ENCODE measurements around the gene PXN.

Gene PXN

DNA sequence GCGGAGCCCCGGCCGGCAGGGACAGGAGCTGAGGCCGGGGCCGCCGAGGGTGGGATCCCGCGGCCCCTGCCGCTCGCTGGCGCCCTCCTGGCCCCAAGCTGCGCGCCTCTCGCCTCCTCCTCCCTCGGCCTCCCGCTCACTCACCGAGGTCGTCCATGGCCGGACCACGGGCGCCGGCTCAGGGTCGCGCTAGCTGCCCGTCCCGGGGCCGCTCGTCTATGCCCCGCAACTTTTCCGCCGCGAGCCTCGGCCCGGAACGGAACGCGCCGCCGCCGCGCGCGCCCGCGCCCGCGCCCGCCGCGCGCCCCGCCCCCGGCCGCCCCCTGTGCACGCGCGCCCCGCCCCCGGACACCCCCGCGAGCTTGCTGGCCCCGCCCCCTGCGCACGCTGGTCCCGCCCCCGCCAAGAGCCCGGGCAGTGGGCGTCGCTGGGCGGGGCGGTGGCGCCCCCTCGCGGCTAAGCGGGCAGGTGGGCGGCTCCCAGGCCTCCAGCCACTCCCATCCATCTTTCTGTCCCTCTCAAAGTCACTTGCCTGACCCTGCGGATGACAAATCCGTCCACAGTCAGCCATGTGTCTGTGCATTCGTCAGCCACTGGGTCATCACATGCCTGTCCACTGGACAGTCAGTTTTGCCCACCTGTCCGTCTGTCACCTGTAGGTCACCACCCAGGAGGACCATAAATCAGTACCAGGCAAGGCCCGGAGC, at the start of gene PXN:
TSS of gene PXN (minus strand) at position 258 of the 707 bp plus-strand sequence. CDS start at position 157, 101 bp downstream.
- peak; percentile 76 for DNase-seq

DNA sequence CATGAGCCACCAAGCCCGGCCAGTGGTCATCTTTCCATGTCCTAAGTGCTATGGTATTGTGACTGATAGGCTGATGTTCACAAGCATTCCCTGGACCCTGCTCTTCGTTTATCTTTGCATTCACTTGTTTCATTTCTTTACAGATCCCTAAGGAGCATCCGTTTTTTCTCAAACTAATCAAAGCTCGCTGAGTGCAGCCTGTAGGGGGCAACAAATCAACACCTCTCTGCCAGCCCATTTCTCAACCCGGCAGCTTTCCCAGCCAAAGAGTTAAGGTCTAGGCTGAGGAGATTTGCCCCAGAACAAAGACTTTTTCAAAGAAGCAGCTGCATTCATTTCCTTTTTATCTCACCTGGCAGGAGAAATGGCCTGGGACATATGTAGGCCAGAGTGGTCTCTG, 48.7 kb upstream of the PXN start:
- no peak for DNase-seq

DNA sequence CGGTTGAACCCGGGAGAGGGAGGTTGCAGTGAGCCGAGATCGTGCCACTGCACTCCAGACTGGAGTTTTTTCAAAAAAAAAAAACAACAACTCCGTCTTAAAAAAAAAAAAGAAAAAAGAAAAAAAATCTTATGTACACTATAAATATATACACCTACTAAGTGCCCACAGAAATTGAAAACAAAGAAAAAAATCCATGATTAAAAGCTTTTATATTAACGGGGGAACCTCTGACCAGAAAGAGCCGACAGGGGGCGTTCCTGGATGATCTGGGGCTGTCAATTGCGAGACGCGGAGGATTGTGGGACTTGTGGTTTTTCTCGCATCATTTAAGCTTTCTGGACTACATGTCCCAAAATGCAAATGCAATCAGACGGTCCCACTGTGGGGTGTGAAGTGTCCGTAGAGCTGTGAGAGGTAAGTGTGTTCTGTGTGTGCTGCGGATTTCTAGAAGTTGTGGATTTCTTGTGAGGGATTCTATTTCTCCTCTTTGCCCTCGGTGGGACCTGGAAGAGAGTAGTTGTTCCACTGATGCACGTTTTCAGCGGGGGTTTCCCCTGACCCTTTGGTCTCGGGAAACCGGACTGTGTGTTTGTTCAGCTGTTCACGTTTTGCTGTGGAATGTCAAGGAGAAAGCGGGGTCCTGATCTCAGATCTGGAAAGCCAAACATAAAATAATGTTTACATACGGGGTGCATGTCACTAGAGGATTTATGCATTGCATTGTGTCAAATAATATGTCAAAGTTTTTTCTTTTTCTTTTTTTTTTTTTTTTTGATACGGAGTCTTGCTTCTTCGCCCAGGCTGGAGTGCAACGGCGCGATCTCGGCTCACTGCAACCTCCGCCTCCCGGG, 36.7 kb upstream of the PXN start, which contains the start of gene SIRT4:
TSS of gene SIRT4 (plus strand) at position 360 of the 854 bp plus-strand sequence. CDS start 1,241 bp downstream, outside the sequence.
- DNase-seq: peak; percentile 91

DNA sequence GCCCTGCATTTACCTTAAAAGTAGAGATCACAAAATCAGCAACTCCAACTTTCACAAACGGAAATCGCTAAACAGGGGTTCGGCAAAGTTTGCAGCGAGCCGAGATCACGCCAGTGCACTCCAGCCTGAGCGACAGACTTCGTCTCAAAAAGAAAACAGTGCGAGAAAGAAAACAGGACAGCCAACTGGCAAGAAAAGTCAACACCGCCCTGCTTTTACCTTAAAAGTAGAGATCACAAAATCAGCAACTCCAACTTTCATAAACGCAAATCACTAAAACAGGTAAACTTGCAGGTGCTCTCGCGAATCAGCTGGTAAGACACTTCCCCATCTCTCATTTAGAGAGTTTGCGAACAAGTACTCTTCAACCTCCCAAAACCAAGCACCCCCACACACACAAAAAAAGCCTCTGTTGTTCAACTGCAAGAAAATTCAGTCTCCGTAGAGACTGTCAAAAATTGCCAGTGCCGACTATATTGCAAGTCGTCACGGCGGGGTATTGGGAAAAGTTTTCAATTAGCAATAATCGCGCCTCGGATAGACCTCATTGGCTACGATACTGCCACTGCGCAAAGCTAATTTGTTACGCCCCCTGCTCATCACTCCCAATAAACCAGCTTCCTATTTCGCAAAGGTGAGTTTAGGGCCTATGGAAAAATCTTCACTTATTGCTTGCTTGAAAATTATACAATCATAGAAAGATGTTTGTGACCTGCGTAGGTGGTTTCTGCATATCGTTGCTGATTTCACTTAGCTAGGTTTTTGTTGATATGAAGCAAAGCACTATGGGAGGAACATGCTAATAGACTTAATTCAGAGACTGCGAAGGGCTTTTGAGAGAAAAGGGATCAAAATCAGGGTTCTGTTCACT, 27.4 kb upstream of the PXN start, which contains the start of gene RNU4-1:
TSS of gene RNU4-1 (minus strand) at position 577 of the 871 bp plus-strand sequence.
- peak; percentile 68 for DNase-seq

DNA sequence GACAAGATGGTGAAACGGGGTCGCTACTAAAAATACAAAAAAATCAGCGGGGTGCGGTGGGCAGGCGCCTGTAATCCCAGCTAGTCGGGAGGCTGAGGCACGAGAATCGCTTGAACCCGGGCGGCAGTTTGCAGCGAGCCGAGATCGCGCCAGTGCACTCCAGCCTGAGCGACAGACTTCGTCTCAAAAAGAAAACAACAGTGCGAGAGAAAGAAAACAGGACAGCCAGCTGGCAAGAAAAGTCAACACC, 26.8 kb upstream of the PXN start:
- DNase-seq: no peak

DNA sequence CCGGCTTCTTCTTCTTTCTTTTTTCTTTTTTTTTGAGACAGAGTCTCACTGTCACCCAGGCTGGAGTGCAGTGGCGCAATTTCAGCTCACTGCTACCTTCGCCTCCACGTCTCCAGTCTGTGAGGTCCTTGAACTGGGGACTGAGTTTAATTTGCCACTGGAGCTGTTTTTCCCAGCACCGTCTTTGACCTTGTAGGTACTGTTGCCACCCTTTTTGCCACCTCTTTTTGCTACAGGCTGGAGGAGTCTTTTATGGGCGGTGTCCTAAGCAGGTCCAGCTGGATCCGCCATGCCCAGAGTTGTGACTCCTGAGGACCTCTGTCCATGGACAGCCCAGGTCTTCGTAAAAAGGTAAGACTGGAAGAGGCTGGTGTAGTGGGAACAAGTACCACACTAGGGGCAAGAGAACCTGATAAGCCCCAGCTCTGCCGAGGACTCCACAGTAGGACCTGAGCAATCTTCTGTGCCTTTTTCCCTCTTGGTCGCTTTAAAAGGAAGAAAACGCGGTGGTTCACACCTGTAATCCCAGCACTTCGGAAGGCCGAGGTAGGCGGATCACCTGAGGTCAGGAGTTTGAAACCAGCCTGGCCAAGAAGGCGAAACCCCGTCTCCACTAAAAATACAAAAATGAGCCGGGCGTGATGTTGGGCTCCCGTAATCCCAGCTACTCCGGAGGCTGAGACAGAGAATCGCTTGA, 25.2 kb upstream of the PXN start:
- DNase-seq: no peak

DNA sequence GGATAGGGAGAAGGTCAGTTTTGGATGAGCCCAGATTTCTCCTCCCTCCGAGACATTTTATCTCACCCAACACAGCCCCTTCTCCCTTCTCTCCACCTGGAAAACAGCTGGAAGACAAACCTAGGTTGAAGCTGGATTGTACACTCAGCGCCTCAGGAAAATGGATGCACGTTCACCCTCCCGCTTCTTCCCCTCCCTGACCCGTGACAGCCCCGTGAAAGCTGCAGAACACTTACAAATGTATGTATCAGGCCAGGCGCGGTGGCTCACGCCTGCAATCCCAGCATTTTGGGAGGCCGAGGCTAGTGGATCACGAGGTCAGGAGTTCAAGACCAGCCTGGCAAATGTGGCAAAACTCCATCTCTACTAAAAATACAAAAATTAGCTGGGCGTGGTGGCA, 22.0 kb upstream of the PXN start:
- no peak for DNase-seq

DNA sequence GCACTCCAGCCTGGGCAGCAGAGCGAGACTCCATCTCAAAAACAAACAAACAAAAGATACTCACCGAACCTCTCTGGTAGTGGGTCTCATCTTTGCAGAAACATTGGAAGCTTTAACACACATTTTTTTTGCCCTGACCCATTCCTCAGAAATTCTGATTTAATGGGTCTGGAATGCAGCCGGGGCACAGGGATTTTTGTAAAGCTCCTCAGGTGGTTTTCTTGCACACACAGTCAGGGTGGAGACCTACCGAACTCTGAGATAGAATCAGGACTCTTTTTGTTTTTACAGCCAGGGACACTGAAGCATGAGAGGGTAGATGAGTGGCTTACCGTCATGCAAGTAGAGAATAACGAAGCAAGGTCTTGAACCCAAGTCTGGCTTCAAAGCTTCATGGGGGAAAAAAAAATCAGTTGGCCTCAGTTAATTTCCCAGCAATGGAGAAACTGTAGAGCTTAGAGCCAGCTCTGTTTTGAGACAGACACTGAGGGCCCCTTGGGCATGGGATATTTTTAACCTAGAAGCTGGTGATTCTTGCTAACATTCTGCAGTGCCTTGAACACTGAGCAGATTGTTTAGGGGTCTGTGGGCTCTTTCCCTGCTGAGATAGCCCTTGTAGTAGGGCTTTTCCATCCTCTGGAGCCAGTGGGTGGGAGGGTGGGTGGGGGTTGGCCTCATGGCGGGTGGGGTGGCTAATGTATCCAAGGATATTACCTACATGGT, 21.4 kb upstream of the PXN start:
- no peak for DNase-seq

DNA sequence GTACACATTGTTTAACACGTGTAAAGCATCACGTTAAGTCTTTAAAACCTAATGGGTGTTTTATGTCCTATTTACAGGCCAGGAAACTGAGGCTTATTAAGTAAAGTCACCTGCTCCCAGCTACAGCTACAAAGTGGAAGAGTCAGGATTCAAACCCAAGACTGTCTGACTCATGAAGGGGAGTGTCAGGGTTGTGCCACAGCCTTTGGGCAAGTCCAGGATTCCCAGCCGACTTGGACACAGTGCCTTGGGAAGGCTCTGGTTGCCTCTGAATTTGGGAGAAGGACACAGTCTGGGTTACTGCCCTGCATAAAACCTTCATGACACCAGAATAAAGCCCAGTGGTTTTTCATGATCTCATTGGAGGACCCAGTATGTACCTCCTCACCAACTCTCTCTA, 18.9 kb upstream of the PXN start:
- DNase-seq: no peak

DNA sequence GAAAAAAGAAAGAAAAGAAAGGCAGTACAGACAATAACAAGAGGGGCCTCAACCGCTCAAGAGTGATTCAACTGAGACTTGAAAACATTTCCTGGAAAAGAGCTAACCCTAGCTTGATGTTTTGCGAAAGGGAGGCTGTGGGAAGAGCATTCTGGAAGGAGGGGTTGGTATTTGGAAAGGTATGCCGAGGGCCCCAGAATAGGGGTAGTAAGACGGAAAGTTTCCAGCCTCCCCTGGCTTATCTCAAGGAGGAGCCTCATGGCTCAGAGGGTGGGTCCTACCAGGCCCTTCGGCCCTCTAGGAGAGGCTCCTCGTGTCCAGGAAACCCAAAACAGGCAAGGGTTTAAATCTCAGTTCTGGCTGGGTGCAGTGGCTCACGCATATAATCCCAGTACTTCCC, 17.8 kb upstream of the PXN start:
- DNase-seq: no peak

DNA sequence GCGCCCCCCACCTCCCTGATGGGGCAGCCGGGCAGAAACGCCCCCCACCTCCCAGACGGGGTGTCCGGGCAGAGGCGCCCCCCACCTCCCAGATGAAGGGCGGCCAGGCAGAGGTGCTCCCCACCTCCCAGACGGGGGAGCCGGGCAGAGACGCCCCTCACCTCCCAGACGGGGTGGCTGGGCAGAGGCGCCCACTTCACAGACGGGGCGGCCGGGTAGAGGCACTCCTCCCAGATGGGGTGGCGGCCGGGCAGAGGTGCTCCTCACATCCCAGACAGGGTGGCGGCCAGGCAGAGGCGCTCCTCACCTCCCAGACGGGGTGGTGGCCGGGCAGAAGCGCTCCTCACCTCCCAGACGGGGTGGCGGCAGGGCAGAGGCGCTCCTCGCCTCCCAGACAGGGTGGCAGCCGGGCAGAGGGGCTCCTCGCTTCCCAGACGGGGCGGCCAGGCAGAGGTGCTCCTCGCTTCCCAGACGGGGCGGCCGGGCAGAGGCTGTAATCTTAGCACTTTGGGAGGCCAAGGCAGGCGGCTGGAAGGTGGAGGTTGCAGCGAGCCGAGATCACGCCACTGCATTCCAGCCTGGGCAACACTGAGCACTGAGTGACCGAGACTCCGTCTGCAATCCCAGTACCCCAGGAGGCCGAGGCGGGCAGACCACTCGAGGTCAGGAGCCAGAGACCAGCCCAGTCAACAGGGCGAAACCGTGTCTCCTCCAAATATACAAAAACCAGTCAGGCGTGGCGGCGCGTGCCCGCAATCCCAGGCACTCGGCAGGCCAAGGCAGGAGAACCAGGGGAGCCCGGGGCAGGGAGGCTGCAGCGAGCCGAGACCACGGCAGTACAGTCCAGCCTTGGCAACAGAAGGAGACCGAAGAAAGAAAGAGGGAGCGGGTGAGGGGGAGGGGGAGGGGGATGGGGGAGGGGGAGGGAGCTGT, 12.9 kb upstream of the PXN start:
- no peak for DNase-seq

DNA sequence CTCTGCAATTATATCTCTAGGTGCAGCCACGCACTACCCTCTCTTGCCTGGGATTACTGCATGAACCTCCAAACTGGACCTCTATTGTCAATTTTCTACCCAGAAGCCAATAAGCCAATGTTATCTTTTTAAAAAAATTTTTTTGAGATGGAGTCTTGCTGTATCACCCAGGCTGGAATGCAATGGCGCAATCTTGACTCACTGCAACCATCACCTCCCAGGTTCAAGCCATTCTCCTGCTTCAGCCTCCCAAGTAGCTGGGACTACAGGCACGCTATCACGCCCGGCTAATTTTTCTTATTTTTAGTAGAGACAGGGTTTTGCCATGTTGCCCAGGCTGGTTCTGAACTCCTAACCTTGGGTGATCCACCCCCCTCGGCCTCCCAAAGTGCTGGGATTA, 11.2 kb upstream of the PXN start:
- DNase-seq: no peak

DNA sequence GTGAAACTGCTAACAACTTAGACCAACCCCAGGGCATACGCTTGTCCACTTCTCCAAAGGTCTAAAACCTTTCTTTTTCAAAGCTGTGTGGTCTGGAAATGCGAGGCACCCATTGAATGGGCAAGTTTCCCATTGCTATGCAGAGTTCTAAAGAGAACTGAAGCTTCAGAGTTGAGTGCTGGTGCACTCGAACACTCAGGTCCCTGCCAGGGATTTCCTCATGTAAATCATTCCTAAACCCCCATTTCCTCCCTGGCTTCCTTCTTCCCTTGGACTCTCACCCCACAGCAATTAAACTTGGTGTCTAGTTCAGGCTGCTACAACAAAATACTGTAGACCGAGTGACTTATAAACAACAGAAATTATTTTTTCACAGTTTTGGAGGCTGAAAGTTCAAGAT, 2.2 kb upstream of the PXN start:
- DNase-seq: no peak

DNA sequence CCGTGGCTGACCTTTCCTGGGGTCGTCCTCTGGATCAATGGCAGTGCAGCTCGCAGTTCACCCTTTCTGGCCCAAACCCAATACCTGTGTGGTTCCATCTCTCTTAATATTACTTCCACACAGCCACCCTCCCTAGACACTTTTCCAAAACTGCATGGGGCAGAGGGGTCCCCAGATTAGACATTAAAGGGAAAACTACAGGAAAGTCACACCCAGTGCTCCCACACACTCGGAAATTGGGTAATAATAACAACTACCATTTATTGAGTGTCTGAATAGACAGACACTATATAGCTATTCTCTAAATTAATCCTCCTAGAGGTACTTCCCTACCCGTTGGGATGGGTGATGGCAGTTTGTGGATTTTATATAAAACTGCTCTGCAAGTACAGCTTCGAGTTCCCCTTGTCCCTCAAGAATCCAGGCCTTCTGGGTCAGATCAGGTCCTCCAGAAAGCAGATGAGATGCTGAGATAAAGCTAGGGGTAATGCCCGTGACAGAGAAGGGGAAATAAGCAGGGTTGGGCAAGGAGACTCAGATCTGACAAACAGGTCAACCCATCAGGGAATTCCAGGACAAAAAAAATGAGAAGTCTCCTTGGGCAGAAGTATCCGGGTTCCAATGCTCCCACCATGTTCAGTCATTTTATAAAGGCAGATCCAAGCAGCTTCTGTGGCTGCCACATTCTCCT, 795 bp upstream of the PXN start:
- DNase-seq: no peak

DNA sequence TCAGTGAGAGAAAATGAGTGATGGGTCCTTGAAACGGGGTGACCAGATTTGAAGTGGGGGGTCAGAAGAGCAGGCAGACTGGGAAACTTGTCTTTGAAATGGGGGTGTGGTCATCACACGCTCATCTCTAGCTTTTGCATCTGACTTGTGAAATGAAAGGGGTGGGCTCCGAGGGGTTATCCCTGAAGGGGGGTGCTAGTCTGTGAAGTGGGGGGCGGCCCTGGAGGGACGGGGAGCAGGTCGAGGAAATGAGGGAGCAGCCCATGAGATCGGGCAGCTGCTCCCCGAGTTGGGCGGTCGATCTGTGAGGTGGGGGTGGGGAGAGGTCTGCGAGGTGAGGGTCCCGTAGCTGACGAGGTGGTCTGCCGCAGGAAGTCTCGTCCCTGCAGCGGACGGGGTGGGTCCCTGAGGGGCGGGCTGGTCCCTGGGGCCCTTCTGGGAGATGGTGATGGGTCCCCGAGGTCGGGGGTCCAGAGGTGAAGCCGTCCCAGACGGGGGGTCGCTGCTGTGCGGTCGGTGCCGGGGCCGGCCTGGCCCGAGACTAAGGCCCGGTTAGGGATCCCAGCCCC, 542 bp downstream of the PXN start:
- no peak for DNase-seq

DNA sequence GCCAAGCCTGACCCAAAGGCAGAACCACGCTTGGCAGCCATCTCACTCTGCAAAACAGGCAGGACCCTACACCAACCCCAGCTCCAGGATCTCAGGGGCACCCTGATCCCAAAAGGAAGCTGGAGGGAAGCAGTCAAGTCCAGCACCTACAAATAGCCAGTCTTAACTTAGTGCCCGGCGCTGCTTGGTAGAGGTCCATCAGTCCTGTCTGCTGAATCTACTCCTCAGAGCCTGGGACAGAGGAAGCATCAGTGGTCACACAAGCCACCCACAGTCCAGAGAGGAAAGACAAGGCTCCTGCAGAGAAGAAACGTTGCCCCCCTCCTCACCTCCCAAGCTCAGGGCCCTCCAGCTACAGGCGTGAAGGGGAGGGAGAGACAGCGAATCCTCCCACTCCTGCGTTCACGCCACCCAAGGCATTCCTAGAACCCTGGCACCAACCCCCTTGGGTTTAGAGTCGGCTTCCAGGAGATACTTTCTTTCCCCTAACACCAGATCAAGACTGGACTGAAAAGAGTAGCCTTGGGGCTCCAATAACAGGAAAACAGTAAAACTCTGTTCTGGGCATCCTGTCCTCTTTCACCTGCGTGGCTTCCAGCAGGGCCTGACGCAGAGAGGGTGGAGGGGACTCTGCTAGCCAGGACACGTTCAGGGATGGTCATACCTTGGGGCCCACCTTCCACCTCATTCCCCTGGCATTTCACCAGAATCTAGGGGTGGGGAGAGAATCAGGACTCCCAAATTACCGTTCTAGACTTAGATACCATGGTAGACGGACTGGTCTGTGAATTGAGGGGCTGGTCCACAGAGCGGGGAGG, 1.2 kb downstream of the PXN start:
- no peak for DNase-seq

DNA sequence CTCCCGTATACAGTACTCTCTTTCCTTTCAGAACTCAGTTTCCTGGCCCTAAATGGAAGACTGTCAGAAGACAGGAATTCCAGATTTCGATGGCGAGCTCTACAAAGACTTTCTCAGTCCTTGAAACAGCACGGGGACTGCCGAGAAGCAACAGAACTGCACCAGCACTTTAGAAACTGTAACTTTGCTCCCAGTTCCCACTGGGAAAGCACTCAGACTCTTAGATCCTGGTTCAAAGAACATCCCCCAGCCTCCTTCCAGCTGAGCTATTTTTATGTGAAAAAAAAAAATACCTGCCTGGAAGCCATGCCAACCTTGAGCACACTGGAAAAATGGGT, 1.8 kb downstream of the PXN start:
- no peak for DNase-seq

DNA sequence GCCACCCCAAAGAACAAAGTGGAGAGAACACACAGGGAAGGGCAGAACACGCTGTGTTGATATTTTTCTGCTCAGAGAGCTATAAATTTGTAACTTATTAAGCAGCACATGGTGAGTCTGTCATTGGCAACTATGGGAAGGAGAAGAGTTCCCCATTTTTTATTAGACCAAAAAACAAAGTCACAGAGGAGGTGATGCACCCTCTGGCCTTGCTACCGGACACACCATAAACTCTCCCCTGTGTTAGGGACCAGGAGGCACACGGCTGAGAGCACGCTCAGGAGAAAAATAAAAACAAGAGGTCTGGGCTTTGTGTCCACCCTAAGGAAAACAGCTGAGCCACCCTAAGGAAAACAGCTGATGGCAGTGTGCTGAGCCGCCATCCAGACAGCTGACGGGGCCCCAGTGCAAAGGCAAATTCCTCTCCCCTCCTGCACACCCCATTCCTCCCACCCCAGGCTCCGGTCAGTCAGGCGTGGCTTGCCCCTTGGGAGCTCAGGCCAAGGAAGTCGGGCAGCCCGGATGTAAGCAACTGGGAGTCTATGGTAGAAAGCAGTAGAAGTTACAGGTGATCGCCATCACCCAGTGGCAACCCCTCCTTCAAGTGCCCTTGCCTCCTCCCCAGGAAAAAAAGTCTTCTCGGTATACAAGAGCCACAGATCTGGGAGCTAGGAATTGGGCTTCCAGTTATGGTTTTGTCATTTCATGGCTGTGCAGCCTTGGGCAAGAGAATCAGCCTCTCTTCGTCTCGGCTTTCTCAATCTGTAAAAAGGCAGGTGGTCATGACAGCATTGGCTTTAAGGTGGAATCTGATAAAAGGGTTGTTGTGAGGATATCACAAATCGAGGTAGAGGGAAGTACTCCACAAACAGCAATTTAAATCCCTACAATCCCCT, 2.4 kb downstream of the PXN start:
- no peak for DNase-seq

All from NCI-H2029 (cell line).